AG04450 (cell line): ENCODE data around the gene PROSER1. TPM values are rescaled to one million over a fixed set of nuclear protein-coding genes. Genes with fewer than 3 reads are reported as not detected.

Source experiments
- CTCF ChIA-PET: fragments of 300-600, 350-600 bp; formaldehyde crosslinking; extraction: SDS; loops from one replicate; lab custom pipeline; 2022; ENCODE audit warnings: antibody characterized with exemption, inconsistent platforms; lab: Charles Lee
- POLR2A ChIA-PET: fragments of 350-600 bp; formaldehyde crosslinking; extraction: SDS; loops from one replicate; lab custom pipeline; 2021; ENCODE audit warnings: antibody characterized with exemption, inconsistent platforms; lab: Yijun Ruan, JAX
- DNase-seq: peaks from one replicate; pipeline ENCODE4 v3.0.0-alpha.2; 2011; ENCODE audit warnings: low read depth, low spot score
- H3K27ac ChIP-seq: one replicate; pipeline ENCODE4 v1.5.1; 2012; ENCODE audit warnings: low read depth, low read length, control low read depth
- H3K27me3 ChIP-seq: one replicate; pipeline ENCODE4 v1.6.0; 2012; ENCODE audit warnings: low read length; ENCODE audit not compliant: control insufficient read depth, insufficient read depth
- H3K4me3 ChIP-seq: 2 replicates; pipeline ENCODE4 v1.5.1; 2011; ENCODE audit warnings: mild to moderate bottlenecking, low read depth, low read length, control low read depth
- H3K9me3 ChIP-seq: 2 replicates; pipeline ENCODE4 v1.5.1; 2012; ENCODE audit warnings: low read length; ENCODE audit not compliant: control insufficient read depth, insufficient read depth
- CTCF ChIP-seq: IDR thresholded peaks from 2 replicates; pipeline ENCODE4 v1.5.1; 2011; ENCODE audit warnings: low read depth, low read length, control low read depth, inconsistent platforms
- polyA plus RNA-seq: library from polyadenylated mRNA; depleted of rRNA; stranded (reverse); fragments of >200 nt; gene quantifications from 2 replicates; pipeline ENCODE4 v1.2.3, GENCODE V29; 2011

PROSER1 gene
- polyA plus RNA-seq, 1 experiment: 19.4 TPM

DNA sequence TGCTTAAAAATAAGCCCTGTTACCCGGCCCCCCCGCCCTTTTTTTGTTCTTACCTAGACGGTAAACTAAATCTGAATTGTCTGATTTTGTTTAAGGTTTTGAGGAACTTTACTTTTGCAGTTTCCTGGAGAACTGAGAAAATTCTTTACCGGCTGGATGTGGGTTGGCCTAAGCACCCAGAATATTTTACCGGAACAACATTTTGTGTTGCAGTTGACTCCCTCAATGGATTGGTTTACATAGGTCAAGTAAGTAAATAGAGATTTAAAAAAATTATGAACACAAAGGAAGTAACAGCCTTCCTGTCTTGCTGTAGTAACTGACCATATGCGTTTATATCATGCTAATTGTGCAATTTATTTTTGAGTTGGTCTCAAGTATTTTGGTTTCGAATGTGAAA is 1.2 kb upstream of the PROSER1 start:
- Histone ChIP-seq H3K27me3 (no peaks in the 10 kb centered on the region), H3K9me3 (no peaks in the 10 kb centered on the region), H3K27ac (no peak overlapping the region), H3K4me3 (peak overlapping the region; percentile 94)
- no peak for DNase-seq
- ChIA-PET POLR2A (interaction anchor here (1.0 kb wide), 1 partner anchor 8 kb away, joined by 4 read pairs; no protein-coding TSS in a partner anchor), CTCF (interaction anchor here (1.2 kb wide), 1 partner anchor 577 kb away, joined by 6 read pairs; no protein-coding TSS in a partner anchor)
- no peak for TF ChIP-seq CTCF

GRCh38 chr13:39038569-39039030 is 711 bp upstream of the PROSER1 start:
- POLR2A ChIA-PET: interaction anchor here (1.0 to 1.2 kb wide), 2 partner anchors 9 to 574 kb away, joined by 3 to 4 read pairs; no protein-coding TSS in a partner anchor
- H3K9me3 ChIP-seq: no peaks in the 10 kb centered on the region
- H3K4me3 ChIP-seq: peak overlapping the region; percentile 94
- H3K27ac ChIP-seq: peak overlapping the region; percentile 33
- DNase-seq: no peak
- CTCF ChIA-PET: interaction anchor here (1.1 to 1.2 kb wide), 2 partner anchors 10 to 577 kb away, joined by 3 to 6 read pairs; no protein-coding TSS in a partner anchor
- TF ChIP-seq CTCF: no peak
- no peaks in the 10 kb centered on the region for H3K27me3 ChIP-seq

- POLR2A ChIA-PET: interaction anchor here (0.6 to 1.4 kb wide), 4 partner anchors 13 to 1588 kb away, joined by 3 read pairs; partner anchors contain the start of gene LHFPL6
- CTCF ChIA-PET: interaction anchor here (0.7 to 1.9 kb wide), 5 partner anchors 9 to 579 kb away, joined by 3 to 6 read pairs (median 4); no protein-coding TSS in a partner anchor
- Histone ChIP-seq H3K27ac (peak overlapping the region; percentile 84), H3K27me3 (no peaks in the 10 kb centered on the region), H3K9me3 (no peaks in the 10 kb centered on the region), H3K4me3 (peak overlapping the region; percentile 94)
- TF ChIP-seq CTCF: no peak
- DNase-seq: no peak
Measured at GRCh38 chr13:39037410-39037879, 444 bp downstream of the PROSER1 start.

DNA sequence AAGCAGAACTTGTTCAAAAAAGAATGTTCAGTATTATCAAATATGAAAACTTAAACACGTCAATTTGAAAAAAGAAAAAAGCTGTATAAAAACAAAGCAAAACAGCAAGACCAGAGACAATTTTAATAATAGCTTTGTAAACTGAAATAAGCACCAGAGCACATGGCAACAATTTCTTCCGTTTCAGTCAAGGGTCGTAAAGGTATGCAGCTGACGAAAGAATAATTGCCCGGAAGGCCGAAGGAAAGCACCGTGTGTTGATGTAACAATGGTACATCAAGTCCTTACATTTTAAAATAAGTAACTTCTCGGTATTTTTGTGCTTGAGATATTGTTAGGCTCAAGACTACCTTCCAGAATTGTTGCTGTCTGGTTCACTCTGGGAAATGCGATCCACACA is 1.7 kb downstream of the PROSER1 start:
- H3K4me3 ChIP-seq: peak overlapping the region; percentile 94
- POLR2A ChIA-PET: interaction anchor here (0.6 kb wide), 2 partner anchors 12 to 13 kb away, joined by 3 read pairs; no protein-coding TSS in a partner anchor
- H3K27me3 ChIP-seq: no peaks in the 10 kb centered on the region
- CTCF ChIA-PET: interaction anchor here (0.9 to 1.9 kb wide), 2 partner anchors 576 to 580 kb away, joined by 3 to 6 read pairs; no protein-coding TSS in a partner anchor
- DNase-seq: no peak
- H3K27ac ChIP-seq: no peak overlapping the region
- H3K9me3 ChIP-seq: no peaks in the 10 kb centered on the region
- TF ChIP-seq CTCF: no peak

DNA sequence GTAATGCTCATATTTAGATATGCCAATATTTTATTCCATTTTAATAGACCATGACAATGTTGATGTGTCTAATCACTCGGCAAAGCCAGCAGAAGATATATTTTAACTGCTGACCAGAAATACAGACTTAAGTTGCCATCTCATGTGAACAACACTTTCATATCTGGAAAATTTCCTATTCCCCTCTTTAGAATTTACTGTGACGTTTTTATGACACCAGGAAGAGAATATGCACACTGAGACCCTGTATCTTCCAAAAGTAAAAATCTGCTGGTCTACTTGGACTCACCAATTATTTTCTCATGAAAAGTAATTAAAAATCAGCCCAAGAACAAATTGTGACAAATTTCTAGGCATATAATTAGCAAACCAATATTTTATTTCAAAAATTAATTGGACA is 2.1 kb downstream of the PROSER1 start:
- H3K9me3 ChIP-seq: no peaks in the 10 kb centered on the region
- DNase-seq: no peak
- TF ChIP-seq CTCF: no peak
- H3K27me3 ChIP-seq: no peaks in the 10 kb centered on the region
- CTCF ChIA-PET: interaction anchor here (0.6 to 1.9 kb wide), 3 partner anchors 383 to 580 kb away, joined by 3 to 6 read pairs (median 4); no protein-coding TSS in a partner anchor
- POLR2A ChIA-PET: interaction anchor here (0.6 kb wide), 1 partner anchor 12 kb away, joined by 3 read pairs; no protein-coding TSS in a partner anchor
- H3K27ac ChIP-seq: no peak overlapping the region
- peak overlapping the region; percentile 94 for H3K4me3 ChIP-seq
